GM18519 (cell line): ENCODE results near the gene GPR34.
"Not testable (repeated sequence)": the region's sequence is repeated elsewhere in the genome, so short reads cannot be mapped to it uniquely, and the experiment has no call there.

Experiments
- ATAC-seq: cut with Tn5 transposase; IDR thresholded peaks from one replicate; pipeline ENCODE4 v1.9.1; 2021; ENCODE audit warnings: mild to moderate bottlenecking, moderate library complexity; ENCODE audit not compliant: unreplicated experiment, low FRiP score

GPR34 gene

DNA sequence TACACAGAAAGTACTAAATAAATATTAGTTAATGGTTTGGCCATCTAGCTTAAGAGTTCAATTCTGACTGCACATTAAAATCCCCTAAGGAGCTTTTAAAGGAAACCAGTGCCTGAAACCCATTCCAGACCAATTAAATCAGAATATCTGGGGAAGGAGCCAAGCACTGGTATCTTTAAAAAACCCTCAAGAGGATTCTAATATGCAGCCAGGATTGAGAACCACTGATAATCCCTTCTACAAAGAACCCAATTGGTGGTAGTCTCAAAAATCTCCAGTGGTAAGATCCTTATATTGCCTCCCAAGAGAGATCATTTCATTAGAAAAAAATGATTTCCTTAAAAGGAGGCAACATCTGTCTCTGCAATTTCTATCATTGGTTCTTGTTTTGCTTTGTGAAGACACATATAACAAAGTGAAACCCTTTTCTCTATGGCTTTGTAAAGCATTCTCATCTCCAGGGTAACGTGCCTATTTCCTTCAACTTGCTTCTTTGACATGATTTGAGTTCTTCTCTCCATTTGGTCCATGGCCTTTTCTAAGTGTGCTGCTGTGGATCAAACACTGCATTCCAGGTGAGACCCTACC lies 3.5 kb downstream of the GPR34 start:
- ATAC-seq, result no peak

DNA sequence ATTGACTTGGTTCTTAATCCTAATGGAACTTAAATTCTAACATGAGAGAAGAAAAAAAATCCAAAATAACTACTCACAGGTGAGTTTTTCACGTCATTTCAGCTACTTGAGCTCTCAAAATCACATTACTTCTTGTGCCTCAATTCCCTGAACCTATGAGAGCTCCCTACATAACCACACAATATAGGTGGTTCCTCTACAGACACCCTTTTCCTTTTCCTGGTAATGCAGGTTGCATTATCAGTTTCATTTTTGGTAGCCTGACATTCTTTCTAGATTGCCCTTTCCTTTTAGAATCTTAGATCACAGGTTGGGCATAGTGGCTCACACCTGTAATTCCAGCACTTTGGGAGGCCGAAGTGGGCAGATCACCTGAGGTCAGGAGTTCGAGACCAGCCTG lies 4.3 kb downstream of the GPR34 start:
- no peak for ATAC-seq

DNA sequence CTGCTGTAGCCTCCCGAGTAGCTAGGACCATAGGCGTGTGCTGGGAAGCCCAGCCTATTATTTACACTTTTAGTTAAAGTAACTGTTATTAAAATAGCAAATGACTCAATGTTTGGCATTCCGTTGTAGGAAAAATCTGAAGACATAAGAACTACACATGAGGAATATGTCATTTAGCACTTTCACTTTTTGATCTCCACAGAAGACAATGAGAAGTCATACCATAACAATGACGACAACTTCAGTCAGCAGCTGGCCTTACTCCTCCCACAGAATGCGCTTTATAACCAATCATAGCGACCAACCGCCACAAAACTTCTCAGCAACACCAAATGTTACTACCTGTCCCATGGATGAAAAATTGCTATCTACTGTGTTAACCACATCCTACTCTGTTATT lies 6.7 kb downstream of the GPR34 start:
- ATAC-seq, result no peak

DNA sequence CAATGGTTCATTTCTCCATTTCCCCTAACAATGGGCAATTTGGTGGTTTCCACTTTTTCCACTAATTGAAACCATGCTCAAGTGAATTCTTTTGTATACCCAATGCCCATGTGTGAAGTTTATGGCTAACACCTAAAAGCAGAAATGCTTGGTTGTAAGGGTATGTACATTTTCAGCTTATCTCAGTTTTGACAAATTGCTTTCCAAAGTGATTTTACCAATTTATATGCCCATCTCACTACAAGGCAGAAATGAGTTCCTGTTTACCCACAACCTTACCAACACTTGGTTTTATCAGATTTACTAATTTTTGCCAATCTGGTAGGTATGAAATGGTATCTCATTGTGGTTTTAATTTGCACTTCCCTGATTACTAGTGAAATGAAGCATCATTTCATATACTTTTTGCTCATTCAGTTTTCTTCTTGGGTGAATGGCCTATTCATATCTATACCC lies 14.8 kb downstream of the GPR34 start:
- ATAC-seq, result no peak

DNA sequence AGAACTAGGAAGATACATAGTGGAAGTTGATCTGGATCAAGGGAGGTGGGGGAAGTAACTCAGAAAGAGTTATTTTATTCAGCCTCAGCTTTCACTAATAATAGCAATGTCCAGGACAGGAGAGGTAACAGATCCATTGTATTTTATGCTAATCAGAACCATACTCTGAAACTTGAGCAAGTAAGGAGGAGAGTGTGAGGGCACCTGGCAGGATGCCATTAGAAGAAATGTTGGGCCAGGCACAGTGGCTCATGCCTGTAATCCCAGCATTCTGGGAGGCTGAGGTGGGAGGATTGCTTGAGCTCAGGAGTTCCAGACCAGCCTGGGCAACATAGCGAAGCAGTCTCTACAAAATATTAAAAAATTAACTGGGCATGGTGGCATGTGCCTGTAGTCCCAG lies 16.3 kb downstream of the GPR34 start:
- no peak for ATAC-seq

DNA sequence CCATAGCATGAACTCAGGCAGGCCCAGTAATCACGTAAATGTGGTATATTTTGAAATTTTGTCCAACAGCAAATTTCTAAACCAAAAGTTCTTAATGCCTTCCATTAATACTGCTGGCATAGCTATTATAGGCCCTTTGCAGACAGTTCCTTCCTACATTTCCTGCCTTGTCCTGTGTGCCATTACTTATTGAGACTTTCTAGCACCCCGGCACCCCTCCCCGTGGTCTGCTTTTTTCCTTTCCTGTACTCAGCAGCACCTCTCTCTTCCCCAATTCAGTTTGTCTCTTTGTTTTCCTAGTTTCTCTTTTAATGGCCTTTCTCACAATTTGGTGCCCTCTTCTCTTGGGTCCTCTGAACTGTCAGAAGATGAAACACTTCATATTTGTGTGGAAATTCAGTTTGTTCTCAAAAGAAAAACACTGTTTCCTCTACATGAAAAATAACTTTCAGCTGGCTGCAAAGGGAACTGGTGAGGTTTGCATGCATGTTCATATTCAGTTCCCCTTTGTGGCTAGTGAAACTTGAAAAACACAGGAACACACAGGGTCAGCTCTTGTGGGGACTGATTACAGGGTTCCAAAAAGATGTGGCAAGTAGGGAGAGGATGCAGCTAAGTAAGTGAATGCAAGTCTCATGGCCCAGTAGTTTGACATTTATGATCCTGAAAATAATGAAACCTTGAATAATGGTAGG lies 17.1 kb downstream of the GPR34 start:
- ATAC-seq, result peak; percentile 89

DNA sequence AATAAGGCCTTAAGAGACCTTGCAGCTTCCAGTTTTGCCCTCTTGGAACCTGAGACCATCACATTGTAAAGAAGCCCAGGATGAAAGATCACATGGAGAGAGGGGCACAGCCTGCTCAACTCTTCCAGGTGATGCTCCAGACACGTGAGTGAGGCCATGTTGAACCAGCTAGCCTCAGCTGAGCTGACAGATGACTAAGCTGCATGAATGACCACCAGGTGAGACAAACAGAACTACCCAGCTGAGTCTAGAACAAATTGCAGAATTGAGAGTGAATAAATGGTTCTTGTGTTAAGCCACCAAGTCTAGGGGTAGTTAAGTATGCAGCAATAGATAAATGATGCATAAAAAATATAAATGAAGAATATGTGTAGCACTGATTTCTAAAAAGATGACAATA lies 18.4 kb downstream of the GPR34 start:
- ATAC-seq, result no peak

DNA sequence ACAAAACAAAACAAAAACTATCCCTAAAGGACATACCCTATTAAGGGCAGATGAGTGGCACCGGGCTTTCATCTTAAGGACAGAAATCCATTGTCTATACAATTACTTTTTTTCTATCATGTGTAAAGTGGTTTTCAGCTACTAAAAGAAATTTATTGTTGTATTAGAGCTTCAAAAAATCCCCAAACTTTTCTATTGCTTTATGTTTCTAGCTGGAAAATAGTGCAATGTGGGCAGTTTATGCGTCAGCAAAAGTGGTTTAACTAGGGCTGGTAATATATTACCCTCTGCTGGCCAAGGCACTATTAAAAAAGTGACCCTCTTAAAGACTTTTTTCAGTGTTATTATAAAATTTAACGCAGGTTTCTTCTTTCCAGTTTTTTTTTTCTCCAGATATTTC lies 19.7 kb downstream of the GPR34 start:
- no peak for ATAC-seq

DNA sequence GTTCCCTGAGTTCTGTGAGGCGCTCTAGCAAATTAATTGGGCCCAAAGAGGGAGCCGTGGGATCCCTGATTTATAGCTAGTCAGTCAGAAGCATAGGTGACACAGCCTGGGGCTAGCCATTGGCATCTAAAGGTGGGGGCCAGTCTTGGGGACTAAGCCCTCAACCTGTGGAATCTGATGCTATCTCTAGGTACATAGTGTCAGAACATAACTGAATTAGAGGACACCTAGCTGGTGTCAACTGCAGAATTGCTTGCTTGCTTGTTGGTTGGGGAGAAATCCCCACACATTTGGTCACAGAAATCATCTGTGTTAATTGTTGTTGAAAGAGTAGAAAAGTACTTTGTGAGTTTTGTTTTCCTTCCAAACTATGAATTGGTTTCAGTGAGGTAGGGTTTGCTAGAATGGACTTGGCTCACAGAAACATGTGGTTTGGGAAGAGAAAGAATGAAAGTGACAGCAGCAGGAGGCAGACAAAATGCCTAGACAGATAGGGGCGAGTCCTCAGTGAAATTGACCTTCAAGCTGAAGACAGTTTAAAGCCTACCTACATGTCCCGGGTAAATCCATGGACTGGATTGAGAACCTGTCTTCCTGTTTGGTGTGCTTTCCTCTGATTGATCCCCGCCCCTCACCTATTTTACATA lies 22.4 kb downstream of the GPR34 start:
- ATAC-seq, result no peak

DNA sequence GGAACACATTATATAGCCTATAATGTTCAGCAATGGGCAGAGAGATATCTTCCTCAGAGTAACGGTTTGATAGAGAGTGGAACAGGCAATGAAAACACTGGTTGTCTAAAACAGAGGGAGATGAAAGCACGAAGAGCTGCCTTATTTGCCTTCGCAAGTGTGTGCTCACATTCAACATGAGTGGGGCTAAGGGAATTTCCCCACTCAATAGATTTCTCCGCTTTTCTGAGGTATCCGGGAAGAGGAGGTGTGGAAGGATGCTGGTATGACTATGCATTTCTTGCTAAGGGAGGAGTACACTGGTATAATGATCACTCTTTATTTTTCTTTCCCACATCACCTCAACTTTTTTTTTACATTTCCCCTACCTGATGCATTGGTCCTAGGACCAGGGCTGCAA lies 27.4 kb downstream of the GPR34 start:
- no peak for ATAC-seq

DNA sequence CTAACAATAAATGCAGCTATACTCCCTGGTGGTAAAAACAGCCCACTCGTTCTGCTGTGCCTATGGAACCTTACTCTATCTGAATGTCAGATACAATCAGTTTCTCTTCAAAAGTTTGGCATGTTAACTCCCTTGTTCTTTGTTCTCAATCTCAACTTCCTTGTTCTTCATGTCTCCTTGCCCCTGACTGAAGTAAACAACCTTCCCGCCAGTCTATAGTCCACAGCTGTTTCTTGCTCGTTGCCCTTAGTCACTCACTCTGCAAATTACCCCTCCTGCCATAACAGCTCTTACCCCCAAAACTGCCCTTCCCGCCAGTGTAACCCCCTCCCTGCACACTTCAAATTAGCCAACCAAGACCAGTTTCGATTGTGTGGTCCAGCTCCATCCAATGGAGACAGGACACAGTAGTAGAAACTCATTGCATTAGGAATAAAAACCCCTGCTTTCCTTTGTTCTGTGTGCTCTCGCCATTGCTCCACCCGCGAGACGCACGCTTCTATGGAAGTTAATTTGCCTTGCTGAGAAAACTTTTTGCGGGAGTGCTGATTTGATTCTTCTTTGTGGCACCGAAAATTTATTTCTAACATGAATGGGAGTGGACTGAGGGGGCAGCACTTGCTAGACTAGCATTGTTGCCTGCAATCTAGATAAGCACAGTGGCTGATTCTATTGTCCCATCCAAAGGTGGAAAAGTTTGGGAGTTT lies 28.1 kb downstream of the GPR34 start:
- ATAC-seq, result no peak

DNA sequence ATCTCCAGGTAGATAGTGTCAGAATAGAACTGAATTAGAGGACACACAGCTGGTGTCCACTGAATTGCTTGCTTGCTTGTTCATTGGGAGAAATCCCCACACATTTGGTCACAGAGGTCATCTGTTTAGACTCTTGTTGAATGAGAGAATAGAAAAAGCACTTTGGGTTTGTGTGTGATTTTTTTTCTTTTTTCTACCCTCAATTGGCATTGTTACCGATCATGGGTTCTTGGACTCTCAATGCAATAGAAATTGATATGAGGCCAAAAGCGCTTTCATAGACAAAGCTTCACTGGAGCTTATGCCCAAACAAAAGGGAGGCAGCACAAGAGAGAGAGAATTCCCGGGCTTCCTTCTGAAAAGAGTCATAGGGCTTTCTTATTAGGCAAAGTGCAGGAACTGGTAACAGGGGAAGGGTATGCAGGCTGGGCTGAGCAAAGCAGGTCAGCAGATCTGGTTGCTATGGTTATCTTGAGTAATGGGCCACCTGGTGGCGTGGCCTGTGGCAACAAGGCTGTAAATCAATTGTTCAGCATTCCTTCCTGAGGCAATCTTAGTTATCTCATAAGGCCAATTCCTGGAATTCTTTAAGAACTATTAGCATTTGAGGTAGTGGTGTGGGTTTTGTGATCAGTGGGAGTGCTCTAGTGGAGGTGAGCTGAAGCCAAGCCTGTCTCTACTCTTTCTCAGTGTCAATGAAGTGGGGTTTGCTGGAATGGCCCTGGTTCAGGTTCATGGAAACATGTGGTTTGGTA lies 29.9 kb downstream of the GPR34 start:
- no peak for ATAC-seq

DNA sequence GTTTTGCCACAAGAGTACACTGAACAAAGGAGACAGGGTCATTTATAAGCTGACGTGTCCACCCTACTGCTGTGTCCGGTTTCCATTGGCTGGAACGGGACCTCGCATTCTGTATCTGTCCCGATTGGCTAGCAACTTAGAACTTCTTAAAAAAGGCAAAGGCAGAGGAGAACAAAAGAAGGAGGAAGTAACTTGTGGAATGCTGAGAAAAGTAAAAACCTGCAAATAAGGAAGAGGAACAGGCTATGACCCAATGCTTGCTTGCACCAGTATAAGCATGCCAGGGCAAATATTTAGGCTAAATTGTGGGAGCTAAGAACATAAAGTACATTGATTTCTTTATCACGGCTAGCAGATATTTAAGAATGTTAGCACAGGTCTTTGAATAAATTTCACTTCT lies 30.8 kb downstream of the GPR34 start:
- not testable (repeated sequence) for ATAC-seq

DNA sequence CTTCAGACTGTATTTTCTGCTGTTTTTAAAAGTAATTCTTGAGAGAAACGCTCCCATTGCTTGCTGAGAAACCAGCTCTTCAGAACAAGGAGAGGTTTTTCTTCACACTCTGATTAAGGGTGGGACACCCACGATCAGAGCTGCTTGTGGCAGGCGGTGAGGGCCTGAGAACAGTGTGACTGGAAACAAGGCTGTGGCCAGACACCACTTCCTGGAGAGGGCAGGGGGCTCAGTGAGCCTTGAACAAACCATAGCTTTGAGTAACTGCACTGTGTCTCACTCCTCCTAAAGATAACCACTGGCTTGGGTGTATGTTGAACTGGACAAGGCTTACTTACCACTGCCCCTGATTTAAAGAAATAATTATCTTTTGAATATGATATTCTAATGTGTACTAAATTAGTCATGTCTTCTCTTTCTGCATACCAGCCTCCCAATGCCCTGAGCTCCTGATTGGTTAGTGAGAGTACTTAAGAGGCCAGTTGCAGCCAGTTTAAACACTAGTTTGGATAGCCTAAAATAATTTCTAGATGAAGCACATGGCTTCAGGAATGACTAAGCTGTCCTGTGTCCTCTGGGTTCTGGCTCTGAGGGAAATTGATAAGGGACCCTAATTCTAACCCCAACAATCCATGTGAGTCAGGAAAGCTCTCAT lies 31.5 kb downstream of the GPR34 start:
- ATAC-seq, result peak; percentile 82

DNA sequence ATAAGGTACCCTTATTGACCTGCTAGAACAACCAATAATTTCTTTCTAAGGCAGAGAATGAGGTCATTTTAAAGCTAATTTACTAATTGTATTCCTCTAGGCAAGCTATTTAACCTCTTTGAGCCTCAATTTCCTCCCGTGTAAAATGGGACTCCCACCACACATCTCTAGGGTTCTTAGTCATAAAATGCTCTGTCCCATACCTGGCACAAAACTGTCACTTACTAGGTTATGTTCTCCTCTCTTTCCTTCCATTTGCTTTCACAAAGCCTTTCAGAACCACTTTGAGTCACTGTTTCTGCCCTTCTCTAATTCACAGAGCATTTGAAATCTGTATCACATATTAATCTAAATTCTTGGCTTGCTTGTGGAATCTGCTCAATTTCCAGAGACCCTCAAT lies 32.8 kb downstream of the GPR34 start:
- ATAC-seq, result no peak

DNA sequence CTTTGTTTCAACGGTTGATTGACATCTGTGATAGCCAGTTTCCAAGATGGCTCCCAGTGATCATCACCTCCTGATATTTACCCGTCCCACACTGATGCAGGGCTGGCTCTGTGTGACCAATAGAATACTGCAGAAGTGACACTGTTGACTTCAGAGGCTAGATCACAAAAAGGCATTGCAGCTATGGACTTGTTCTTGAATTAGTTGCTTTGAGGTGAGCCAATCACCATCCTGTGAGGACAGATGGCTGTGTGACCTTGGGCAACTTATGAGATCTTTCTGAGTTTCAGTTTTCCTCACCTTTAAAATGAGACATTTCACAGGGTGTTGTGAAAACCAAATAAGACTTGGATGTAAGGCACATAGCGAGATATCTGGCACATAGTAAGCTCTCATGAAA lies 33.4 kb downstream of the GPR34 start:
- ATAC-seq, result no peak

DNA sequence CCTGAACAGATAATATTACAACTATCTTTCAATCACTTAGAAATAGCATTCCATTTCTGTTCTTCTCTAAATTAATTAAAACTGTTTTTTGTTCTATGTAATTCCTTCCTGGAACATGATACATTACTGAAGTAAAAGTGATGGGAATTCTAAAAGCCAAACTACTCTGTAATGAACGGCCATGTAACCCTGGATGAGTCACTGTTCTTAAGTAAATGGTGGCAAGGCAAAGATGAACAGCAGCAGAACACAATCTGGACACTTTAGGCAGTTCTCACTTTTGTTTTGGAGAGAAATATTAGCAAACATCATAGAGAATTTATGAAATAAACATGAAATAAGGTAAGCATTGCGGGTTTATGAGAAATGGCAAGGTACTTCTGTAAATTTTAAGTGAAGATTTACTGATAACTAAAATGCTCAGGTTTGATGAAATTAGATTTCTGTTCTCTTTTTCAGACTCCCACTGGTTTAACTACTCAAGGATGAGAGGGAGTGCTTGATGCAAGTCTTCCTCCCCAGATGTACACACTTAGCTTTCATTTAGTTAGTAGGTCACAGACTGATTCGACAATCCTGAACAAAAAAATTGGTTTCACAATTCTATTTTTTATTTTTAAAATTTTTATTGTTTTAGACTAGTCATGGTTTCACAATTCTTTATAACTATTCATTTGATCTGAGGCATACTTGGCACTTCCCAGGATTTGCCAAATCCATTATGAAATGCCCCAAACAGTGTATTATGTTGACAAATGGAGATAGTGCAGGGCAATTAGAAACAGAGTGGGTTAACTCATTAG lies 34.2 kb downstream of the GPR34 start:
- ATAC-seq, result no peak

DNA sequence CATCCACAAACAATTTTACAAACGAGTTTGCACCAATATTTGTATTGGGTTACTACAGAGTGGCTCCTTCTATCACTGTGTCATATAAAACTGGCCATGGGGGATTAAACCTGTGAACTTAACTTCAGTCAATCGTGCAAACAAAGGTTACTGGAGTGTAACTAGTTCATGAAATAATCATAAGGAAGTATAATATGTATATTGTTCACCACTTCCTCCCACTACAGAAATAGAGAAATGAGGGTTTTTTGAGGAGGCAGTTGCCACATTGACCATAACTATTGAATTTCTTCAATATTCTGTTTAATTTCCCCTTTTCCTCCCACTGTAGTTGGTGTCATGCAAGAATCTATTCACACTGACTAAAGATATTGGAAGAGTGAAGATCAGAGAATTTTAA lies 35.1 kb downstream of the GPR34 start, which contains the start of gene GPR82:
GPR82 (plus strand) TSS at position 356 of the 400 bp plus-strand sequence. CDS start 2,846 bp downstream, outside the sequence.
- no peak for ATAC-seq

DNA sequence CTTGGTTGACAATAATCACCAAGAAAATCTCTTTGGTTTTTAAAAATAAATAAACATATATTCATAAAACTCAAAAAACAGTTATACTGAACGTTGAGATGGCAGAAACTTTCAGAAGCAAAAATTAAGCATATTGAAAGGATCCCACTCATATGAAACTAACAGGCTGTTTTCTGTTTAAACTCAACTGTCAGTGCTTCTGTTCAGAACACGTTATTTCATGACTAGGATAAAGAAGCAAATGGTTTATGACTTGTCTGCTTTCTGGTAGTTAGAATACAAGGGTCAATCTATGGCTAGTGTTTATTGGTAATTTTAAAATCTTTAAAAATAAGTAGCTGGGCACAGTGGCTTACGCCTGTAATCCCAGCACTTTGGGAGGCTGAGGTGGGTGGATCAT lies 39.4 kb downstream of the GPR34 start:
- peak; percentile 59 for ATAC-seq
